Measurements from ENCODE around the gene TFDP2.

The TFDP2 gene

GRCh38 chr3:142088522-142088921 is 60.8 kb downstream of the TFDP2 start:
- TF ChIP-seq TEAD4 (IDR thresholded peaks at IDR 0.05): peak; percentile 96
- no peak for TF ChIP-seq CREB1 (IDR thresholded peaks at IDR 0.05; ENCODE audit: low read depth)
- TF ChIP-seq ZBTB7A (IDR thresholded peaks at IDR 0.05; ENCODE audit: low read depth): no peak
- TF ChIP-seq FOXM1 (IDR thresholded peaks at IDR 0.05; ENCODE audit: borderline replicate concordance, low read depth): no peak
- TF ChIP-seq TAF1 (IDR thresholded peaks at IDR 0.05; ENCODE audit: low read depth): no peak
- TF ChIP-seq USF1 (IDR thresholded peaks at IDR 0.05): no peak
- TF ChIP-seq TCF12 (IDR thresholded peaks at IDR 0.05; ENCODE audit: low read depth): peak; percentile 52
- TF ChIP-seq YY1 (IDR thresholded peaks at IDR 0.05; ENCODE audit: low read depth): no peak
- no peak for TF ChIP-seq EGR1 (IDR thresholded peaks at IDR 0.05)
- no peak for TF ChIP-seq REST (IDR thresholded peaks at IDR 0.05; ENCODE audit: low read depth)
- peak; percentile 32; the same call in 1 of the 2 replicates for TF ChIP-seq NFIC (IDR thresholded peaks at IDR 0.05)
- peak; percentile 99 for TF ChIP-seq CEBPB (IDR thresholded peaks at IDR 0.05)
- no peak; the same call in 1 of the 2 replicates for TF ChIP-seq MAX (IDR thresholded peaks at IDR 0.05)
- peak; percentile 29; the same call in 1 of the 2 replicates for TF ChIP-seq RAD21 (IDR thresholded peaks at IDR 0.05; ENCODE audit: low read depth)
- TF ChIP-seq EP300 (IDR thresholded peaks at IDR 0.05; ENCODE audit: borderline replicate concordance): 0 out of 2 replicates have a peak, but pooled peaks have one; percentile 33

- no peak for TF ChIP-seq CREB1 (IDR thresholded peaks at IDR 0.05; ENCODE audit: low read depth)
- no peak for TF ChIP-seq TCF12 (IDR thresholded peaks at IDR 0.05; ENCODE audit: low read depth)
- no peak for TF ChIP-seq REST (IDR thresholded peaks at IDR 0.05; ENCODE audit: low read depth)
- no peak for TF ChIP-seq YY1 (IDR thresholded peaks at IDR 0.05; ENCODE audit: low read depth)
- no peak for TF ChIP-seq EGR1 (IDR thresholded peaks at IDR 0.05)
- TF ChIP-seq ZBTB7A (IDR thresholded peaks at IDR 0.05; ENCODE audit: low read depth): no peak
- TF ChIP-seq TAF1 (IDR thresholded peaks at IDR 0.05; ENCODE audit: low read depth): no peak
- TF ChIP-seq EP300 (IDR thresholded peaks at IDR 0.05; ENCODE audit: borderline replicate concordance): no peak
- TF ChIP-seq FOXM1 (IDR thresholded peaks at IDR 0.05; ENCODE audit: borderline replicate concordance, low read depth): no peak
- TF ChIP-seq RAD21 (IDR thresholded peaks at IDR 0.05; ENCODE audit: low read depth): no peak
- no peak for TF ChIP-seq NFIC (IDR thresholded peaks at IDR 0.05)
- TF ChIP-seq CEBPB (IDR thresholded peaks at IDR 0.05): no peak
- no peak for TF ChIP-seq MAX (IDR thresholded peaks at IDR 0.05)
- TF ChIP-seq TEAD4 (IDR thresholded peaks at IDR 0.05): no peak
- TF ChIP-seq USF1 (IDR thresholded peaks at IDR 0.05): no peak
These were observed 61.7 kb downstream of the TFDP2 start for GRCh38 chr3:142087676-142088075.

- TF ChIP-seq YY1 (IDR thresholded peaks at IDR 0.05; ENCODE audit: low read depth) (no peak), EP300 (IDR thresholded peaks at IDR 0.05; ENCODE audit: borderline replicate concordance) (no peak), TAF1 (IDR thresholded peaks at IDR 0.05; ENCODE audit: low read depth) (no peak), FOXM1 (IDR thresholded peaks at IDR 0.05; ENCODE audit: borderline replicate concordance, low read depth) (no peak), RAD21 (IDR thresholded peaks at IDR 0.05; ENCODE audit: low read depth) (no peak), USF1 (IDR thresholded peaks at IDR 0.05) (no peak)
These were observed 62.7 kb downstream of the TFDP2 start for GRCh38 chr3:142086581-142087090.

- TF ChIP-seq RAD21 (IDR thresholded peaks at IDR 0.05; ENCODE audit: low read depth): no peak
- no peak for TF ChIP-seq TEAD4 (IDR thresholded peaks at IDR 0.05)
- TF ChIP-seq REST (IDR thresholded peaks at IDR 0.05; ENCODE audit: low read depth): no peak
- TF ChIP-seq ZBTB7A (IDR thresholded peaks at IDR 0.05; ENCODE audit: low read depth): no peak
- TF ChIP-seq CEBPB (IDR thresholded peaks at IDR 0.05): no peak
- TF ChIP-seq EGR1 (IDR thresholded peaks at IDR 0.05): no peak
These were observed 68.2 kb downstream of the TFDP2 start for GRCh38 chr3:142081178-142081577.
